ENCODE results near the gene GRAP2. TPM values are rescaled to one million over a fixed set of nuclear protein-coding genes. Genes with fewer than 3 reads are reported as not detected.
"Not testable (repeated sequence)": the region's sequence is repeated elsewhere in the genome, so short reads cannot be mapped to it uniquely, and the experiment has no call there.

Gene GRAP2
- total RNA-seq, 1 donor from 2014 or later: 1.2 TPM

DNA sequence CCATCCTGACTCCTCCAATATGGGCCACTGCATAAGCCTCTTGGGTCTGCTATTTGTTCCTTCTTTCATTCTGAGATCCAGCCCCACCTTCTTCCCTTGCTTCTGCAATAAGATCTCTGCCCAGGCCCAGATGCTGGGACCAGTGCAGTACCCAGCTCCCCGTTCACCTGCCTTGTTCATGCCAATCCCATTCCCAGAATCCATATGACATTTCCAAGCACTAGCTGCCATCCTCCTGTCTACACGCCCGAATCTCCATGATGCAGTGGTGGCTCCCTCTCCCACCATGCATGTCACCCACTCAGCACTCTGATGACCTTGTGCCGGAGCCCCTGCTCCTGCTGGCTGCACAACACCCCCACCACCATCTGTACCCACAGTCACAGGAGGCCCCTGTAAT lies 82.5 kb downstream of the GRAP2 start:
- no peak for DNase-seq
- intact Hi-C loops (cut with micrococcal nuclease): no loop called here
- ATAC-seq: no peak

DNA sequence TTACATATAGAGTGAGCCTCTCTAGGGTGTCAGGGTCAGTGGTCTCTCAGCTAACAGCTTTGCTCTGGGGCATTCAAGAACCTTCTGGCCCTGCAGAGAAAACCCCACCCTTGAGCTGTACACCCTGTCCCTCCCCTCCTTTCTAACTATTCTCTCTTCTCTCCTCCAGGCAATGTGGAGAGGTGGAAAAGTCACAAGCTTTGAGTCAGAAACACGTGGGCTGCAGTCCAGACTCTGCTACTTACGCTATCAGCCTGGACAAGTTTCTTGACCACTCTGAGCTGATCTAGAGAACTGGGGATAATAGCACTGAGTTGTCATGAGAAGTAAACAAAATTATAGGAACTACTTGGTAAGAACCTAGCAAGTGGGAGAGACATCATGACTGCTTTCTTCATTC lies 83.1 kb downstream of the GRAP2 start:
- DNase-seq (no peak), ATAC-seq (peak; percentile 33)
- intact Hi-C loops (cut with micrococcal nuclease): no loop called here

- intact Hi-C loops (cut with micrococcal nuclease): no loop called here
- DNase-seq (no peak), ATAC-seq (no peak)
Observed at GRCh38 chr22:39984746-39985145, 83.9 kb downstream of the GRAP2 start.

DNA sequence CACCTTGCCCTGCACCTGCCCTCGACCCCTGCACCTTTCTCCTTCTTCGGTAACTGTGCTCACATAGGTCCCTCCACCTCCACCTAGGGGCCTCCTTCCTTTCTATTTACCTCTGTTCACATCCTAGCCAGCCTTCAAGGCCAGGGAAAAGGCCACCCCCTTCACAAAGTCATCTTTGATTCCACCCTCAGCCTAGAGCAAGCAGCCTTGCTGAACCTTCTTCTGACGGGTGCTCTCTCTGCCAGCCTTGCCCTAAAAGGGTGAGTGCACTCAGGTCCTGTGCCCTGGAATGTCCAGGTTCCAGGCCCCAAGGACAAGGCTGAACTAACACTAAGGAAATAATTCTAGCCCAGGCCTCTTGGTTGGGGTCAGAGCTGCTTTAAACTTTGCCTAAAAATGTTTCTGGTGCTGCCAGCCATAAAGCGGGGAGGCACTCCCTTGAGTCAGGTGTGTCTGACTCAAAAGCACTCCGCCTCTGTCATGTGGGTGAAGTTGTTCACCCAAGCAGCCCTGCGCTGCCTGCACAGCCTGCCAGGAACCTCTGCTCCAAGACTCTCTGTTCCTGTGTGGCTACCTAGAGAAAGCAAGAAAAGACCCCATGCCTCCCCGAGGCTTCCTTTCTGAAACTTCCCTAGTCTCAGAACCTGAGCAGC lies 84.6 kb downstream of the GRAP2 start:
- DNase-seq (no peak), ATAC-seq (no peak)
- intact Hi-C loops (cut with micrococcal nuclease): no loop called here

GRCh38 chr22:39988386-39989114 lies 87.7 kb downstream of the GRAP2 start:
- DNase-seq (no peak), ATAC-seq (no peak)
- intact Hi-C loops (cut with micrococcal nuclease): no loop called here

GRCh38 chr22:39989633-39990032 lies 88.7 kb downstream of the GRAP2 start:
- ATAC-seq: peak; percentile 57
- intact Hi-C loops (cut with micrococcal nuclease): no loop called here
- DNase-seq: no peak

GRCh38 chr22:39990686-39991085 lies 89.8 kb downstream of the GRAP2 start:
- peak; percentile 28 for ATAC-seq
- intact Hi-C loops (cut with micrococcal nuclease): no loop called here
- DNase-seq: no peak

DNA sequence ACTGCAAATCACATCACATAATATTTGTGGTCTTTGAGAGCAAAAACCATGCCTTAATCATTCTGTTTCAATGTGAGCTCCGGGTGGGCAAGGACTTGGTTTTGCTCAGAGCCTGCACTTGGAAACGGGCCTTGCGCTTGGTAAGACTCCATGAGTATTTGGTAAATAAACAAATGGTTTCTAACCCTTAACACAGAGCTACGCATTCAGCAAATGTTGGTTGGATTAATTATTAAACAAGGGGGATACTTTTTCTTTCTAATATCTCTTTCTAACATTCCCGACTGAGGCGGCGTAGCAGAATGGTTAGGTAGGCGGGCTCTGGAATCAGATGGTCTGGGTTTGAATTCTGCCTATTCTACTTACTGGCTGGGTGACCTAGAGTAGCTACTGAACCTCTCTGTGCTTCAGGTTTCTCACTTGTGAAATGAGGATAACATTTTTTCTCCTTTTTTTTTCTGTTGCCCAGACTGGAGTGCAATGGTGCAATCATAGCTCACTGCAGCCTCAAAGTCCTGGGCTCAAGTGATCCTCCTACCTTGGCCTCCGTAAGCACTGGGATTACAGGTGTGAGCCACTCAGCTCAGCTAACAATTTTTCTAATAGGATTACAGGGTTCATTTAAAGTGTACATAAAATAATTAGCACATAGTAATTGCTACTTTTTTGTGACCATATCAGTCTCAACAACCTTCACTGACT lies 90.4 kb downstream of the GRAP2 start:
- DNase-seq (no peak), ATAC-seq (no peak)
- intact Hi-C loops (cut with micrococcal nuclease): no loop called here

DNA sequence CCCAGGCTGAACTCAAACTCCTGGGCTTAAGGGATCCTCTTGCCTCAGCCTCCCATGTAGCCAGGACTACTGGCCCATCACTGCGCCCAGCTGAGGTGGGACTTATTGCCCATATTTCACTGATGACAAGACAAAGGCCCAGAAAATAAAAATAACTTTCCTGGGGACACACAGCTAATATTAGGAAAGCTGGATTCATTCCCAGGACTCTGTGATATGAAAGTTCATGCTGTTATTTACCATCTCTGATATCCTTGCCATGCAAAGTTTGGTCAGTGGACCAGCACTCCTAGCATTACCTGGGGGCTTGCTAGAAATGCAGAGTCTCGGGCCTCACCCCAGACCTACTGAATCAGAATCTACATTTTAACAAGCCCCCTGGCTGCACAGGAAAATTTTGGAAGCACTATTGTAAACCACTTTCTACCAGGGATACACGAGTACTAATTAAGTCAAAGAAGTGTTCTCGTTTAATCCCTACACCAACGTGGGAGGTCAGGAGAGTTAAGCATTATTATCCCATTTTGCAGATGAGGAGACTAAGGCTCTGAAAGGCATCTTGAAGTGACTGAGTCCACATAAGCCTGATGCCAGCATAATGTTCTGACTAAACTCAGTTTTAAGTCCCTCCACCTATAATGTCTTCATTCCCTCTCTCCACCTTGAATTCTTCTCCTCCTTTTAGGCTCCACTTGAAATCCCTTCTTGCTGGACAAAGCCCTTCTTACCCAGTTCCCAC lies 91.4 kb downstream of the GRAP2 start:
- intact Hi-C loops (cut with micrococcal nuclease): no loop called here
- ATAC-seq (peak; percentile 73), DNase-seq (no peak)

- ATAC-seq; intact Hi-C loops (cut with micrococcal nuclease); DNase-seq: not testable (repeated sequence)
Observed at GRCh38 chr22:39992894-39993293, 92.0 kb downstream of the GRAP2 start.

- ATAC-seq (no peak), DNase-seq (no peak)
- intact Hi-C loops (cut with micrococcal nuclease): no loop called here
Observed at GRCh38 chr22:39994041-39994565, 93.2 kb downstream of the GRAP2 start.

DNA sequence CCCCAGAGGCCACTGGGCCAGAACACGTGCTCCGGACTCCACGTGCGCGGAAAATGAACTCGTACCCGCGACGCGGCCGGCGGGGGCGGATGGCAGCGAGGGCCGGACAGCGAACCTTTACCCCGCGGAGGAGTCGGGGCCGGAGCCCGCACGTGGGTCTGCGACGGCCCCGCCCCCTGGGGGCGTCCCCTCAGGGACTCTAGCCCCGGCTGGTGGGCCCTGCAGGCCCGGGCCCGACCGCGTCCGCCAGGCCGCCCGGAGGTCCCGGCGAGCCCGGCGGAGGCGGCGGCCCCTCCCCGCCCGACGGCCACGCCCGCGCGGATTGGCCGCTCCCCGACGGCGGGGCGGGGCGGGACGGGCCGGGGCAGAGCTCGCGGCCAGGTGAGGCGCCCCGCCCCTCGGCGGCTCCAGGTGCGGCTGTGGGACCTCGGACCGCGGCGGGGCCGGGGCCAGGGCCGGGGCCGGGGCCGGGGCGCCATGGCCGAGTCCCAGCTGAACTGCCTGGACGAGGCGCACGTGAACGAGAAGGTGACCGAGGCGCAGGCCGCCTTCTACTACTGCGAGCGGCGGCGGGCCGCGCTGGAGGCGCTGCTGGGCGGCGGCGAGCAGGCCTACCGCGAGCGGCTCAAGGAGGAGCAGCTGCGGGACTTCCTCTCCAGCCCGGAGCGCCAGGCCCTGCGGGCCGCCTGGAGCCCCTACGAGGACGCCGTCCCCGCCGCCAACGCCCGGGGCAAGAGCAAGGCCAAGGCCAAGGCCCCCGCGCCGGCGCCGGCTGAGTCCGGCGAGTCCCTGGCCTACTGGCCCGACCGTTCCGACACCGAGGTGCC lies 93.9 kb downstream of the GRAP2 start, which contains the start of gene FAM83F:
TSS of gene FAM83F (plus strand) at position 389 of the 827 bp plus-strand sequence. CDS start at position 478, 89 bp downstream.
- peak; percentile 46 for DNase-seq
- peak; percentile 14 for ATAC-seq
- intact Hi-C loops (cut with micrococcal nuclease): no loop called here

DNA sequence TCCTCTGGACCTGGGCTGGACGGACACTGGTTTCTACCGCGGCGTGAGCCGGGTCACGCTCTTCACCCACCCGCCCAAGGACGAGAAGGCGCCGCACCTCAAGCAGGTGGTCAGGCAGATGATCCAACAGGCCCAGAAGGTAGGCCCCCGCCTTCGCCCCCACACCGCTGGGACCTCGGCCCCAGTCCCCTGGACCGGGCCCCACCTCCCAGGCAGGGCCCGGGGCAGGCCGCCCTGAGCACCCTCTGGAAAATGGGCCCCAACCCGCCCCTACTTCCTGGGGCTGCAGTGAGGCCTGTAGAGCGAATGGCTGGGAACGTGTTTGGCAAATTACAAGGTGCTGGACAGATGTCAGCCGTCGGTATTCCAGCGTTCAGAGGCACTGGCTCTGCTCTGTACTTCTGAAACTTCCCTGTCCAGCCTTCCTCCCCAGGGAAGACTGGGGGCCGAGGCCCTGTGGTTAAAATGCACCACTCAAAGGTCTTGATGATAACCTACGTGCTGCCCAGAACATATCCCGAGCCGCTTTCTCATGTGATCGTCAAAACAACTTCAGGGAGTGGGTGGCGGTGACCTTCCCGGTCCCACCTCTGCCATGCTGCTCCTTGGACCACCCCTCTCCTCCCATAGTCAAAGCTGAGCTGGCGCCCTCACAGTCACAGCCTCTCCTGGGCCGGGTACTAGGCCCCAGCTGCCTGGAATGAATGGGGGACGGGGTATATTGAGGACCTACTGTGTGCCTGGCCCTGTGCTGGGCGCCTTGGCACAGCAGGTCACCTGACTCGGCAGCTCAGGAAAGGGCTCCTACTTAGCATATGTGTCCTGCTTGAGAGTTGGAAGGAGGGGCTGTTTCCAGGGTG lies 94.7 kb downstream of the GRAP2 start:
- intact Hi-C loops (cut with micrococcal nuclease): no loop called here
- no peak for DNase-seq
- no peak for ATAC-seq

DNA sequence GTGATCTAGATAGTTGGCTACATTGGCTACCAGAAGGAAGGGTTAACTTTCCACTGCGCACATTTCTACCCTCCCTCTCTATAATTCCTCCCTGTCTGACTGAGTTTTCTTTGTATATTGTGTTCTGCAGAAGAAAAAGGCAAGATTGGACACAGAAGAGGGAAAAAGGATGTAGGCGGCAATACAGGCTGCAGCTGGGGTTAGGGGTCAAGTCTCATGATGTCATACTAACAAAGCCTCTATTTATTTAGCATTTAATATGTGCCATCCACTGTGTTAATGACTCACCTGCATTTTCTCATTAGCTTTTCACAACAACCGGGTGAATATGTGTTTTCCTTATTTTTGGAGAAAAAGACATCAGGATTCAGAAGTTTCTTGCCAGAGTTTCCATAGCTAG lies 95.8 kb downstream of the GRAP2 start:
- ATAC-seq: no peak
- intact Hi-C loops (cut with micrococcal nuclease): no loop called here
- no peak for DNase-seq

GRCh38 chr22:39997421-39997820 lies 96.5 kb downstream of the GRAP2 start:
- DNase-seq (no peak), ATAC-seq (no peak)
- intact Hi-C loops (cut with micrococcal nuclease): no loop called here

- ATAC-seq: peak; percentile 68
- peak; percentile 69 for DNase-seq
- intact Hi-C loops (cut with micrococcal nuclease): no loop called here
Observed at GRCh38 chr22:39997939-39998726, 97.2 kb downstream of the GRAP2 start.

Measured in left ventricle myocardium superior (tissue), 1 donor.